T-helper 22 cell (primary cell): ENCODE results near the gene HIGD2B.
"Not testable (repeated sequence)": the region's sequence is repeated elsewhere in the genome, so short reads cannot be mapped to it uniquely, and the experiment has no call there.

ENCODE experiments used
- DNase-seq: peaks from one replicate; pipeline ENCODE4 v3.0.0-alpha.2; 2020; ENCODE audit warnings: low read depth

HIGD2B gene

DNA sequence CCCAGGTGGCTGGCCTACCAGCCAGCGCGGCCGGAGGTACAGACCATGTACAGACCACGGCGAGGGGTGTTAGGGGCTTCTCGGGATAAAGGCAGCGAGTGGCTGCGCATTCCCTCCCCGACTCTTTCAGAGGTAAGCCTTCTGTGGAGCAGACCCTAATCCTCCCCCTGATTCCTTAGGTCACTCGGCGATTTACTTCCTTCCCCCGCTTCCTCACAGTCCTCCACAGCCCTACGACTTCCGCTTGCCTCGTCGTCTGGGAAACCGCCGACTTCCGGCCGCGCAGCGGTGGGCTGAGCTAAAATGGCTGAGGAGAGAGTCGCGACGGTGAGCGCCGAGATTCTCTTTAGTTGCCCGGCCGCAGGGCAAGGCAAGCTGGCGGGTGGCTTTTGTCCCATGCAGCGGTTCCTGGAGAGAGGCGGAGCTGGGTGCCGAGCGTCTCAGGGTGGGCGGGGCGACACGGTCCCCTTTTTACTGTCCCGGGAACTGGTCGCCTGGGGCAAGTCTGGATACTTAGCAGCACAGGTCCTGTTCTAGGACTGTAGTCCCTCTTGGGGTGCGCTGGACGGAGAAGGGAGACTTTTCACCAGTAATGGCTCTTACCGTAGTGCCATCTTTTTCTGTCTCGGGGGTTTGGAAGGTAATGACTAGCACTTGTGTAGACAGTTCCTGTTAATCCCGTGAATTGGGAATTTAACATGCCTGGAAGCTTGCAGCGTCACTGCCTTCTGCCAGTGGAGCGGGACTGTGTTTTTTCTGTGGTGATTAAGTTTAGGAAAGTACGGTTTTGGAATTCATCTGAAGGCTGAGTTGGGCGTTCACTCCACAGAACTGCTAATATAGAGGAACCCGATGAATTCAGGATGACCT lies at the start of gene HIGD2B, which contains the start of gene BBS4:
Gene HIGD2B, minus strand, starts transcription at position 258 of the 870 bp plus-strand sequence. CDS start 9,808 bp downstream, outside the sequence.
Gene BBS4, plus strand, starts transcription at position 283 of the 870 bp plus-strand sequence. Its CDS starts 21 bp downstream, at position 304.
- peak; percentile 70 for DNase-seq

DNA sequence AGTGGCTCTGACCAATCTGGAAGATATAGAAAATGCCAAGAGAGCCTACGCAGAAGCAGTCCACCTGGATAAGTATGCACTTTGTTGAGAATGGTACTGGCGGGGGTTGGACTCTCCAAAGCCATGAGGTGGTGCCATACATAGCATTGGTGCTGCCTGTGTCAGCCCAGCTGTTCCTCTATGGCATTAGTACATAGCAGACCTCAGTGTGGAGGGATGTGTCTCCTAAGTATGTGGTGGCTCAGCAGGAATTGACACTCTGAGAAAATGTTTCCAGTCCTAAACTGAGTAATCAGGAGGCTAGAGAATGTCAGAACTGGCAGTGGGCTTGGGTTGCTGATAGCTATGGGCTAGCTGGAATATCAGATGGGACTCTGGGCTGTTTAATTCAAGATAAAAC lies 49.1 kb upstream of the HIGD2B start:
- no peak for DNase-seq

- no peak for DNase-seq
Observed at GRCh38 chr15:72733941-72734738, 48.2 kb upstream of the HIGD2B start.

GRCh38 chr15:72732516-72732915 lies 46.5 kb upstream of the HIGD2B start:
- no peak for DNase-seq

DNA sequence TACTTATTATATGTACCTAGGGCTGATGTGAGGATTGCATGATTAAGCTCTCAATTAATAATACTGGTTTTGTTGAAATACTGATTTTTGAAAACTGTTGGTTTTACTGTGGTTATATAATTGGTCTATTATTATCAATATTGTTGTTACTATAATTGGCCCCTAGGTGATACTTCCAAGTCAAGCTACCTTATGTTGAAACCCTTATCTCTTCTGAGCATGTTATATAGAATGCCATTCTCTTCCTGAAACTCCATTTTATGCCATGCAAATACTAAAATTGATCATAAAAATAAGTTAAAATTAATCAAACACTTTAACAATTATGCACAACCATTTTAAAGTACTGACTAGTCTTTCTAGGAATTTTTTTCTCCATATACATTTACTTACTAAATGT lies 46.1 kb upstream of the HIGD2B start:
- DNase-seq = no peak

- DNase-seq = no peak
Observed at GRCh38 chr15:72728821-72729220, 42.8 kb upstream of the HIGD2B start.

- DNase-seq = not testable (repeated sequence)
Observed at GRCh38 chr15:72728249-72728648, 42.3 kb upstream of the HIGD2B start.

DNA sequence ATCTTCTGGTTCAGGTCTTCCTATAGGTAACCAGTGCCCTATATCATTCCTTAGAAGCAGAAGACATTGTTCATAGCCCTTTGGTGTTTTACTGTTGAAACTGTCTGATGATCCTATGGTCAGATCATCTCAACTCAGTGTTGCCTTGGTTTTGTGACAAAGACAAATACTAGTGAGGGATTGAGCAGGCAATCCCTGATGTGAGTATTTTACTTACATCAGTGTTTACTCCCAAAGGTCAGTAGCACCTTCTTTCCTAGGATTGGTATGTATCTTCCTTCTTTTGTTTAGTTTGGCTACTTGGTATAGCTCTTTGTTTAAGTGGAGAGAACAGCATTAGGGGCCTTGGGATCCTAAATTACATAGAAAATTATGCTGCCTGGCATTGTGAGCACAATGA lies 41.2 kb upstream of the HIGD2B start:
- DNase-seq = no peak

GRCh38 chr15:72725851-72726250 lies 39.9 kb upstream of the HIGD2B start:
- DNase-seq = not testable (repeated sequence)

DNA sequence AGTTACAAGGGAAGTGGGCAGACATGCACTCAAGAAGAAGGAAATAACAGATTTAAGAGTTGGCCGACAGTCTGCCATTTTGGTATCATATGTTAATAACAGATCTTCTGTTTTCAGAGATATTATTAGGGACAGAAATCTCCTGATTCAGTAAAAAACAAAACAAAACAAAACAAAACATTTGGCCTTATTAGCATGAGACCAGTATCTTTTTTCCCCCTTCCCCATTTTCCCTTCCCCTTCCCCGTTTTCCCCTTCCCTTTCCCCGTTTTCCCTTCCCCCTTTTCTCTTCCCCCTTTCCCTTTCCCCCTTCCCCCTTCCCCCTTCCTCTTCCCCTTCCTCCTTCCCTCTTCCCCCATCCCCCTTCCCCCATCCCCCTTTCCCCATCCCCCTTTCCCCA lies 39.5 kb upstream of the HIGD2B start:
- no peak for DNase-seq

DNA sequence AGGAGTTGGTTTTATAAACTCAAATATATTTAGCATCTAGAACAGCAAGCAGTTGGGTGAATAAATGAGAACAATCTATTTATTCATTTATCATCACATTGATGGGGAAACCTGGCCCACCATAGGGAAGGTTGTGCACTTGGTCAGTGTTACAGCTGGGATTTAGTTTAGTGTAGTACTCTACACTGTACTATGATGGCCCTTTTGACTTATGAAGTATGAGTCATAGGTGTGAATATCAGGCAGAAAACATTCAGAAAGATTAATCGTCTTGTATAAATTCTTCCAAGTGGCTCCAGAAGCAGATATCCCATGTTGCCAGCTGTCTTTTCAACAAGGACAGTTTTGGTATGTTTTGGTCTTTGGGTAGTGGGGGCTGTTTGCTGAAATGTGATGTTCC lies 38.0 kb upstream of the HIGD2B start:
- no peak for DNase-seq

- peak; percentile 18 for DNase-seq
Observed at GRCh38 chr15:72722071-72722696, 36.2 kb upstream of the HIGD2B start.

DNA sequence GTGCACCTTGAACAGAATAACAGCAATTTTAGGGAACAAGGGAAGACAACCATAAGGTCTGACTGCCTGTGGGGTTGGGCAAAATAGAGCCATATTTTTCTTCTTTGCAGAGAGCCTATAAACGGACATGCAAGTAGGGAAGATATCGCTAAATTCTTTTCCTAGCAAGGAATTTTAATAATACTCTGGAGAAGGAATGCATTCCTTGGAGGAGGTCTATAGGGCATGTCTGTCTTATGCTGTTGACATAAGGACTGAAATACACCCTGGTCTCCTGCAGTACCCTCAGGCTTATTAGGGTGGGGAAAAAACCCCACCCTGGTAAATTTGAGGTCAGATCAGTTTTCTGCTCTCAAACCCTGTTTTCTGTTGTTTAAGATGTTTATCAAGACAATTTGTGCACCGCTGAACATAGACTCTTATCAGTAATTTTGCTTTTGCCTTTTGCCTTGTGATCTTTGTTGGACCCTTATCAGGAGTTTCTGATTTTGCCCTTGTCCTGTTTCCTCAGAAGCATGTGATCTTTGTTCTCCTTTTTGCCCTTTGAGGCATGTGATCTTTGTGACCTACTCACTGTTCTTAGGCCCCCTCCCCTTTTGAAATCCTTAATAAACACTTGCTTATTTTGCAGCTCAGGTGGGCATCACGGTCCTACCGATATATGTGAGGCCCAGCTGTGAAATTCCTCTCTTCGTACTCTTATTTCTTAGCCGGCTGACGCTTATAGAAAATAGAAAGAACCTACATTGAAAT lies 22.7 kb upstream of the HIGD2B start:
- not testable (repeated sequence) for DNase-seq

DNA sequence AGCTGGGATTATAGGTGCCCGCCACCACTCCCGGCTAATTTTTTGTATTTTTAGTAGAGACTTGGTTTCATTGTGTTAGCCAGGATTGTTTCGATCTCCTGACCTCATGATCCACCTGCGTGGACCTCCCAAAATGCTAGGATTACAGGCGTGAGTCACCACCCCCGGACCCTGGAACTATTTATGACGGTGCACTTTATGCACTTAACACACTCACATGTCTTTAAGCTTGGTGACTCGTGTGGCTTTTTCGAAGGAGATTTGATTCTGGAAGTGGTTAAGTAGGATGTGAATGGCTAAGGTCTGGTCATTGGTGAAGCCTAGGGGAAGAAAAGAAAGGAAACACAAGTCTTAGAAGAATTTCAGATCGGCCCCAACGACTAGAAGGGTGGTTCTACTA lies 20.3 kb upstream of the HIGD2B start:
- no peak for DNase-seq

DNA sequence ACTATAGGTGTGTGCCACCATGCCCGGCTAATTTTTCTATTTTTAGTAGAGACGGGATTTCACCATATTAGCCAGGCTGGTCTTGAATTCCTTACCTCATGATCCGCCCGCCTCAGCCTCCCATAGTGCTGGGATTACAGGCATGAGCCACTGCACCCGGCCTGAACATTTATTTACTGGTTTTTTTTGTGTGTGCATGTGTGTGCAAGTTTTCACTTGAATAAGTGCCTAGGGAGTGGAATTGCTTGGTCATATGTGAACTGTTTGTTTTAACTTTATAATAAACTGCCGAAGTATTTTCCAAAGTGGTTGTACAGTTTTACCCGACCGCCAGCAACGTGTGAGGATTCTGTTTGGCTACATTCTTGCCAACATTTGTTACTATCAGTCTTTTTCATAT lies 14.1 kb upstream of the HIGD2B start:
- DNase-seq = no peak

DNA sequence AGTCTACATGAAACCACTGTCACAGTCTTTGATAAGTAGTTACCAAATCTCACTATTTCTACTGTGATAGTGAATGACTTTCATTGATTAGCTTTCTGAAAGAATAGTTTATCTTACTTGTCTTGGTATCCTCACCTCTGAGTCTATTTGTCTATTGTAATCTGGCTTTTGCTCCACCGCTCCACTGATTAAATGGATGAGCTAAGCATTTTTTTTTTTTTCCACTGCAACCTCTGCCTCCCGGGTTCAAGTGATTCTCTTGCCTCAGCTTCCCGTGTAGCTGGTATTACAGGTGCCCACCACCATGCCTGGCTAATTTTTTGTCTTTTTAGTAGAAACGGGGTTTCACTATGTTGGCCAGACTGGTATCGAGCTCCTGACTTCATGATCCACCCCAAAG lies 13.0 kb upstream of the HIGD2B start:
- no peak for DNase-seq

- no peak for DNase-seq
Observed at GRCh38 chr15:72690938-72691337, 5.0 kb upstream of the HIGD2B start.

- no peak for DNase-seq
Observed at GRCh38 chr15:72688697-72689096, 2.7 kb upstream of the HIGD2B start.

- DNase-seq = no peak
Observed at GRCh38 chr15:72685301-72685924, 569 bp downstream of the HIGD2B start.

DNA sequence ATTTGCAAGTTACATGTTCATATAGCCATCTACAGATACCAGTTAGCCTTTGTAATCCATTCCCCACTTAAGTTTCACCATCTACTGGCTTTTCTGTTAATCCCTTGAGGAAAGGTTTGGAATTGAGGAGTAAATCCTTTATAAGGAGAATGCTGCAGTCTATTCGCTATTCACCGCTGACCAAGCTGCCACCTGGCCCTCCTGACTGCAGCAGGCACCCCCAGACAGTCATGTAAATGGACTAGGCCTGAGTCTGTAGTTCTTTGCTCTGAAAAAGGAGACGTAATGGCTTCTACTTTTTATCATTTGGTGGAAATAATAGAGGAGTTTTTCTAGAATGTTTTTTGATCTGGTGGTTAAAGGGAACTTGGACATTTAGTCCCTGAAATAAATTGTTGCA lies 3.2 kb downstream of the HIGD2B start:
- no peak for DNase-seq

DNA sequence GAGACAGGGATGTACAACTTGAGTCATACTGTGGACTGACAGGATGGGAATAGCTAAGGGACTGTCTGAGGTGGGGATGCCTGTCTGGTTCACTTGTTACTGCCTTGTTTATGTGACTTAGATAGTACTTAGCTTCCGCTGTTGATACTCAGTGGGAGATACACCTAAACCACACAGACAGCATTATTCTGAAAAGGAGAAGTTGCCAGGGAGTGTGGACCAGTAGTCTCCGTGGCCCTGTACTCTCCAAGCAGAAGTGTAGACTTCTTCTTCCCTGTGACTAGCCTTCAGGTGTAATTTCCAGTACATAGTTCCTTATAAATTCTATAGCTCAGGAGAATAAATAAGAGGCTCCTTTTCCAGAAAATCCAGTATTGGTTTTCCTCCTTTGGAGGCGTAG lies 5.1 kb downstream of the HIGD2B start:
- DNase-seq = no peak
